NCI-H460 (cell line): Measurements from ENCODE around the gene OR2AE1. TPM values are rescaled to one million over a fixed set of nuclear protein-coding genes. Genes with fewer than 3 reads are reported as not detected.

ENCODE experiments used
- small RNA-seq, 2 experiments: library from RNA; depleted of rRNA; stranded (forward); fragments of <200 nt; gene quantifications; one replicate each; pipeline ENCODE3, GENCODE V24; 2014
- total RNA-seq: library from RNA; depleted of rRNA; stranded (reverse); fragments of >200 nt; shearing (Covaris generic); gene quantifications from 2 replicates; pipeline ENCODE4 v1.2.3, GENCODE V29; 2014; rRNA removed

Gene OR2AE1
- total RNA-seq, 1 experiment from 2014 or later, result 0.10 TPM

Small RNA genes lying within 50 kb of the gene (small RNA-seq; reads per million reads assigned to genes)
- gene AC011904.1 (0 reads per million in 2 experiments), gene CYP3A52P (0 reads per million in 2 experiments)

Other genes starting within 250 kb of the OR2AE1 start
- 0.17 and 0.74 TPM in 2 replicates for gene CYP3A5, start 197.0 kb downstream of the OR2AE1 start, total RNA-seq
- not detected in 2 replicates for gene CYP3A7, start 141.8 kb downstream of the OR2AE1 start, total RNA-seq
- not detected in 2 replicates for gene CYP3A4, start 92.8 kb downstream of the OR2AE1 start, total RNA-seq
- gene CYP3A43, start 49.0 kb downstream of the OR2AE1 start, total RNA-seq, result 0.05 TPM in 1 of 2 replicates, not detected in the other
- 31.3 and 39.0 TPM in 2 replicates for gene TRIM4, start 42.5 kb upstream of the OR2AE1 start, total RNA-seq
- not detected in 2 replicates for gene GJC3, start 52.6 kb upstream of the OR2AE1 start, total RNA-seq
- gene AZGP1, start 99.0 kb upstream of the OR2AE1 start, total RNA-seq, result not detected in 2 replicates
- gene ZKSCAN1, start 138.6 kb upstream of the OR2AE1 start, total RNA-seq, result 16.1 and 19.9 TPM in 2 replicates
- gene ZSCAN21, start 172.7 kb upstream of the OR2AE1 start, total RNA-seq, result 12.6 and 13.5 TPM in 2 replicates
- gene ZNF3, start 204.7 kb upstream of the OR2AE1 start, total RNA-seq, result 29.1 and 30.5 TPM in 2 replicates
- gene COPS6, start 211.9 kb upstream of the OR2AE1 start, total RNA-seq, result 59.3 and 73.8 TPM in 2 replicates
- 88.4 and 91.0 TPM in 2 replicates for gene MCM7, start 224.4 kb upstream of the OR2AE1 start, total RNA-seq
- gene AP4M1, start 224.6 kb upstream of the OR2AE1 start, total RNA-seq, result 15.8 and 18.1 TPM in 2 replicates
- 41.0 and 42.7 TPM in 2 replicates for gene TAF6, start 242.3 kb upstream of the OR2AE1 start, total RNA-seq
- gene CNPY4, start 242.6 kb upstream of the OR2AE1 start, total RNA-seq, result 4.7 and 6.9 TPM in 2 replicates
- 0.69 and 0.89 TPM in 2 replicates for gene MBLAC1, start 249.9 kb upstream of the OR2AE1 start, total RNA-seq